Stimulated activated CD8-positive, alpha-beta memory T cell treated with anti-CD3 and anti-CD28 coated beads, Interleukin-15, amount 100 ng/mL, for 24 hours (primary cell): ENCODE measurements around the gene CAPRIN1.

Experiments
- DNase-seq: peaks from one replicate; pipeline ENCODE4 v3.0.0-alpha.2; 2020; ENCODE audit warnings: low read depth

Gene CAPRIN1, protein sequence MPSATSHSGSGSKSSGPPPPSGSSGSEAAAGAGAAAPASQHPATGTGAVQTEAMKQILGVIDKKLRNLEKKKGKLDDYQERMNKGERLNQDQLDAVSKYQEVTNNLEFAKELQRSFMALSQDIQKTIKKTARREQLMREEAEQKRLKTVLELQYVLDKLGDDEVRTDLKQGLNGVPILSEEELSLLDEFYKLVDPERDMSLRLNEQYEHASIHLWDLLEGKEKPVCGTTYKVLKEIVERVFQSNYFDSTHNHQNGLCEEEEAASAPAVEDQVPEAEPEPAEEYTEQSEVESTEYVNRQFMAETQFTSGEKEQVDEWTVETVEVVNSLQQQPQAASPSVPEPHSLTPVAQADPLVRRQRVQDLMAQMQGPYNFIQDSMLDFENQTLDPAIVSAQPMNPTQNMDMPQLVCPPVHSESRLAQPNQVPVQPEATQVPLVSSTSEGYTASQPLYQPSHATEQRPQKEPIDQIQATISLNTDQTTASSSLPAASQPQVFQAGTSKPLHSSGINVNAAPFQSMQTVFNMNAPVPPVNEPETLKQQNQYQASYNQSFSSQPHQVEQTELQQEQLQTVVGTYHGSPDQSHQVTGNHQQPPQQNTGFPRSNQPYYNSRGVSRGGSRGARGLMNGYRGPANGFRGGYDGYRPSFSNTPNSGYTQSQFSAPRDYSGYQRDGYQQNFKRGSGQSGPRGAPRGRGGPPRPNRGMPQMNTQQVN

DNA sequence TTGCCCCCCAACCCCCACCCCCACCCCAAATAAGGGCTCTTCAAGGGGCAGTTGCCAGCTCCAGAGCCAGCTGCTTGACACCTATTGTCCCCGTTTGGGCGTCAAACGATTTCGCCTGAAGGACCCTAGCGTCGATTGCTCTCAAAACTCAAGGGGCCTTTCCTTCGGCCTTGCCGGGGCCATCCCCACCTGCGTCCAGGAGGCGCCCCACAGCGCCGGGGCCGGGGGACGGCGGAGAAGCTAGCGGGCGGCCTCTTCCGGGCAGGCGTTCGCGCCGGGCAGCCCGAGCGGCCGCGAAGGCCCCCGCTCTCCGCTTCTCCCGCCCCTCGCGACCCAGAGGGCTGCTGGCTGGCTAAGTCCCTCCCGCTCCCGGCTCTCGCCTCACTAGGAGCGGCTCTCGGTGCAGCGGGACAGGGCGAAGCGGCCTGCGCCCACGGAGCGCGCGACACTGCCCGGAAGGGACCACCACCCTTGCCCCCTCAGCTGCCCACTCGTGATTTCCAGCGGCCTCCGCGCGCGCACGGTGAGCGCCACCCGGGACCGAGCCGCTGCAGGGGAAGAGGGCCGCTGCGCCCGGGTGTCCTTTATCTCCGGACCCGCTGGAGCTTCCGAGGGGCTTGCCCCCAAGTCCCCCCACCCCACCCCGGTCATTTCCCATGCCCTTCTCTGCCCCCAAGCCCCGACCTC, at the start of gene CAPRIN1:
CAPRIN1 (plus strand) TSS at position 383 of the 687 bp plus-strand sequence. CDS start 690 bp downstream, outside the sequence.
- peak; percentile 51 for DNase-seq

DNA sequence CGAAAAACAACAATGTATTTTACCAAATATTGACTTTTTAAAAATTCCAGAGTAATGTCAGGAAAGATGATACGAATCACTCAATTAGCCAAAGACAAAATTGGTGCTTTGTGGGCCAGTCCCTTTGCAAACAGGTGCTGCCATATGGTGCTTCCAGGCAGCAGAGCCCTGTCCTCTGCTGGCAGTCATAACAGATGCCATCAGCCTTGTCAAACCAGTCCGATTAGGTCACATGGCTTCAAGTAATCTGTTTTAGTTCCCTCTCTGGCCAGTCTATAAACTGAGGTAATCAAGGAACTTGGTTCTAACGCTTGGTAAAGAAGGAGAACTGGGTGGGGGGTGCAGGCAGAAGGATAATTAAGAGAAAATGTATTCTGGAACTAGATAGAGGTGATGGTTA, 49.1 kb upstream of the CAPRIN1 start:
- DNase-seq, result no peak

DNA sequence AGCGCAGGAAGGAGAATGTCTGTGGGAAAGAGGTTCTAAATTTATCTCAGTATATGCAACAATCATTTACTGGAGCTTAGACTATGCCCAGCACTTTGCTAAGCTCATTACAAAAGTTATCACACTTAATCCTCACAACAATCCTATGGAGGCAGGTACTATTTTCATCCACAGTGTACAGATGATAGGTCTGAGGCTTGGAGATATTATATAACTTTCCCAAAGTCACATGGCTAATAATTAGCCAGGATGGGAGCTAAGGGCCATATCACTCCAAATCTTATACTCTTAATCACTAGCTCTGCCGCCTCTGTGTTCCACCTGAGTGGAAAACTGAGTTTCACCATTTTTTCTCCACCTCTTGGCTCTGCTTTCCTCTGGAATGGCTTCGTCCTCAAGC, 47.3 kb upstream of the CAPRIN1 start:
- DNase-seq, result no peak

DNA sequence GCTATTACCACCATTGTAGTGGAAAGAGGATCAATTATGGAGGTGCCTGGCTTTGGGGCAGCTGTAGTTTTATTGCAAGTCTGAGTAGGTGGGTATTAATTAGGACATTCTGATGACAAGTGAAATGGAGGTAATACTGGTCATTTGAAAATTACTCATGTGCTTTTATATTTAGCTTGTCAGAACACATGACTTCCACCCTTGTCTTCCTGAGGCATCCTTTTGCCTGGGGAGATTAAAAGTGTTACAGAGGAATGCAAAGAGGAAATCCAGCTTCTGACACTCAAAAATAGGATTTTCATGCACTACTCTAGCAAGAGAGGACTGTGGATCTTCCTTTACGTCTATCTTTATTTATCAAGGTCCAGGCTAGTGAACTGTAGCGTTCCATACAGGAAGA, 44.7 kb upstream of the CAPRIN1 start:
- no peak for DNase-seq

- no peak for DNase-seq
Observed at GRCh38 chr11:34012734-34013133, 38.8 kb upstream of the CAPRIN1 start.

DNA sequence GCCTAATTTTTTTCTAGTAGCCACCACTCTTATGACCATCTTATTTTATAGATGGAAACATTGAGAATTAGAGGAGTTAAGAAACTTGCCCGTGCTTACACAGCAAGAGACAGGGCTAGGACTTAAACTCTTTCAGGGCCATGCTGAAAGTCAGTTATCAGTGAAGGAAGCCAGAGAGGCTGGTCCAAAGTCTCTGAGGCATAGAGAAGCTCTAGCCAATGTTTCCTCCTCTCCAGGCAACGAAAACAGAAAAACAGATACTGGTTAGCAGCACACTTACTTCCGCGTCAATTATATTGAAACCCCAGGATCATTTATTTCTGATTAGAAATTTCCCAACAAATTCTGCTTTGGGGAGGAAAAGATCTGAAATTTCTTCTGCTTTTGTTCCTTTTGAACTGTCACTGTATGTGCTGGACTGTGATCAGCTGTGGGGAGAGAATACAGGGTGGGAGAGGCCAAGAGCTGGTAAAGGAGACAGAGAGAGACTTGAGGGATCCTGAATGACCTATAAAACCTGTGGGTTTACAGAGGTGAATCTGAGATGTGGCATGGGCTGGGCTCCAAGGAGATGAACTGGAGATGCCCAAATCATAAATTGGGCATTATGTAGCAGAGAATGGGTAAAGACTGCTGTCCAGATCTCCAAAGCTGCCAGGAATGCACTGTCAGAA, 37.5 kb upstream of the CAPRIN1 start:
- no peak for DNase-seq

DNA sequence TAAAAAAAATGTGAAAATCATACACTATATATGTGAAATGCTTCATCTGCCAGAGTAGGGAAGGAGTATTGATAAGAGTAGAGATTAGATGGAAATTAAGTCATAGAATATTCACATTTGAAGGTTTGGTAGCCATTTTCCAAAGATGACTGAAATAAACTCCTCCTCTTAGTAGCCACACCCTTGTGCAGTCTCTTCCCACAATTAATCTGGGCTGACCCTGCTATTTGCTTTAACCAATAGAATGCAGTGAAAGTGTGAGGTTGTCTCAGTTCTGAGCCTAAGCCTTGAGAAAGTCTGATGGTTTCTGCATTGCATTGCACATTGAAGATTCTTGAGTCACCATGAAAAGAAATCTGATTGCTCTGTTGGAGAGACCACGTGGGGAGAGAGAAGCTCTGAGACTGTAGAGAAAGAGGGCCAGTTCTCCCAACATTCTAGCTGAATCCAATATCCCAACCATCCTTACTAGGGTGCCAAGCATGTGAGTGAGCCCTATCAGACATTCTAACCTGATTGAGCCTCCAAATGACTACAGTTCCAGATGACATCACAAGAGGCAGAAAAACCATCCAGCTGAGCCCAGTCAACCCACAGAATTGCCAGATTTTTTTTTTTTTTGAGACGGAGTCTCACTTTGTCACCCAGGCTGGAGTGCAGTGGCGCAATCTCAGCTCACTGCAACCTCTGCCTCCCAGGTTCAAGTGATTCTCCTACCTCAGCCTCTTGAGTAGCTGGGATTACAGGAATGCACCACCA, 29.4 kb upstream of the CAPRIN1 start:
- no peak for DNase-seq

DNA sequence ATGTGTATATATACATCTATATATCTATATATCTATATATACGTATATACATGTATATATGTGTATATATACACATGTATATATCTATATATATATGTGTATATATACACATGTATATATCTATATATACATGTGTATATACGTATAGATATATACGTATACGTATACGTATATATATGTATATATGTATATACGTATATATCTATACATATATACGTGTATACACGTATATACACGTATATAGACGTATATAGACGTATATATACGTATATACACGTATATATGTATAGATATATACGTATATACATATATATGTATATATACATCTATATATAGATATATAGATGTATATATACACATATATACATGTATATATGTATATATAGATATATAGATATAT, 25.1 kb upstream of the CAPRIN1 start:
- no peak for DNase-seq

DNA sequence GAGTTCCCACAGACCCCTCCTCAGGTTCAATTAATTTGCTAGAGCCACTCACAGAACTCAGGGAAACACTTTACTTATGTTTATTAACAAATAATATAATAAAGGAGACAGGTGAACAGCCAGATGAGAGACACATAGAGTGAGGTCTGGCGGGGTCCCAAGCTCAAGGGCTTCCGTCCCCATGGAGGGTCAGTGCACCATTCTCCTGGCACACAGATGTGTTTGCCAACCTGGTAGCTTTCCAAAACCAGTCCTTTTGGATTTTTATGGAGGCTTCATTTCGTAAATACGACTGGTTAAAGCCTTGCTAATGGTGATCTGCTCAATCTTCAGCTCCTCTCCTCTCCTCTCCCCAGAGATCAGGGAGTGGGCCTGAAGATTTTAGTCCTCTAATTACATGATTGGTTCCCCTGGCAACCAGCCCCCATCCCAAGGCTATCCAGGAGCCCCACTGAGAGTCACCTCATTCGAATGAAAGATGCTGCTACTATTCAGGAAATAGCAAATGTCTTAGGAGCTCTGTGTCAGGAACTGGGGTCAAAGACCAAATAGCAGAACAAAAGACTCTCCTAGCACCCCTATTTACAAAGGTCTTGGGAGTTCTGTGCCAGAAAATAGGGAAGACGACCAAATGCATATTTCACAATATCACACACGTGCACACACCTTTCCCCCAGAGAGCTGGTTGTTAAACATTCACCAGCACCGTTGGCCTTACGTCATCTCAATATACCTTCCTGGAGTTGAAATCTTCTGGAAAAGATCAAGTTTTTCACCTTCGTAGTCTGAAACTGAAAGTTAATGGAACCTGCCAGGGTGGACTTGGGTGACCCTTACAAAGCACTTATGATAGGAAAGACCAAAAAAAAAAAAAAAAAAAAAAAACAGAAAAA, 23.8 kb upstream of the CAPRIN1 start:
- DNase-seq, result no peak

DNA sequence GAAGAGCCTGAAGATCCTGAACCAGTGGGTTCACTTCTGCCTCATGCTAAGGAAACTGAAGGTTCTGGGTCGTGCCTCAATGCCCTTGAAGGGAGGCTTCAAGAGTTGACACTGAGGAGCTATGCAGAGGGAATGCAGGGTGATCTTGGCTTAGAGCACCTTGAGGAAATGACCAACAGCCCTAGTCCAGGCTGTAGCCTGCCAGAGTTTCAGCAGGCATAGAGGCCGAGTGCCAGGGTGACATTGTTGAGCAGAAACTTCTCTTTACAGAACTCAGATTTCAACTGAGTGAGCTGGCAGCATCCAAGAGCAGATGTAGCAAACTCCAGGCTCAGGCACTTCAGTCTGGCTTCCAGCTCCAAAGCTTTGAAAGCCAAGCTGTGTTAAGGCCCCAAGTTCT, 23.1 kb upstream of the CAPRIN1 start:
- DNase-seq, result no peak

DNA sequence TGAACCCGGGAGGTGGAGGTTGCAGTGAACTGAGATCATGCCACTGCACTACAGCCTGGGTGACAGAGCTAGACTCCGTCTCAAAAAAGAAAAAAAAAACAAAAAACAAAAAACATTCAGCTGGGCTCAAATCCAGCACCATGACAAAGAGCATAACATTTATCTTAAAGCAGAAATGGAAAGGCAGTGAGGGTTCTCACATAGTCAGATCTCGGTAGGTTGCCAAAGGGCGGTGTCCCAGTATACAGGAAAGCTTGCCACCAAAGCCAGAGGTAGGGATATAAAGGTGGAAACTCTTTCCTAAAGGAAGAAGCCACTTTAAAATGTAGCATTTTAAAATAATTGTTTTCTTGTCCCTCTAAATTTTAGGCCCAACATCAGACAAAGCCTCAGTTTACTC, 22.4 kb upstream of the CAPRIN1 start:
- no peak for DNase-seq

GRCh38 chr11:34030382-34030781, 21.1 kb upstream of the CAPRIN1 start:
- DNase-seq, result no peak

DNA sequence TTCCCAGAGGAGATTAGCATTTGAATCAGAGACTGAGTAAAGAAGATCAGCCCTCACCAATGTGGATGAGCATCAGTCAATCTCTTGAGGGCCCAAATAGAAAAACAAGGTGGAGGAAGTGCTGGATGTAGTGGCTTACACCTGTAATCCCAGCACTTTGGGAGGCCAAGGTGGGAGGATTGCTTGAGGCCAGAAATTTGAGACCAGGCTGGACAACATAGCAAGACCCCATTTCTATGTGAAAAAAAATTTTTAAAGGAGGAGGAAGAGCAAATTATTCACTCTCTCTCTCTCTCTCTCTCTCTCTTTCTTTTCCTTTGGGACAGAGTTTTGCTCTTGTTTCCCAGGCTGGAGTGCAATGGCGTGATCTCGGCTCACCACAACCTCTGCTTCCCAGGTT, 18.1 kb upstream of the CAPRIN1 start:
- DNase-seq, result no peak

DNA sequence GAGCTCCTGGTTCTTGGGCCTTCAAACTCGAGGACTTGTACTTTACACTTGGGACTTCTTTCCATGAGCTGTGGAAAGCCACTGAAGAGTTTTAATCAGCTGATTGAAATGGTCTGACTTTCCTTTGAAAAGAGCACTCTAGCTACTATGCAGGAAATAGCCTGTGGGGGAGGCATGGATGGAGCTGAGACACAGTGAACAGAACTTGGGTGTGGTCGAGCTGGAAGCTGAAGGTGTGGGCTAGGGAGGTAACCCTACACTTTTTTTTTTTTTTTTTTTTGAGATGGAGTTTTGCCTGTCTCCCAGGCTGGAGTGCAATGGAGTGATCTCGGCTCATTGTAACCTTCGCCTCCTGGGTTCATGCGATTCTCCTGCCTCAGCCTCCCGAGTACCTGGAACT, 17.5 kb upstream of the CAPRIN1 start:
- no peak for DNase-seq

DNA sequence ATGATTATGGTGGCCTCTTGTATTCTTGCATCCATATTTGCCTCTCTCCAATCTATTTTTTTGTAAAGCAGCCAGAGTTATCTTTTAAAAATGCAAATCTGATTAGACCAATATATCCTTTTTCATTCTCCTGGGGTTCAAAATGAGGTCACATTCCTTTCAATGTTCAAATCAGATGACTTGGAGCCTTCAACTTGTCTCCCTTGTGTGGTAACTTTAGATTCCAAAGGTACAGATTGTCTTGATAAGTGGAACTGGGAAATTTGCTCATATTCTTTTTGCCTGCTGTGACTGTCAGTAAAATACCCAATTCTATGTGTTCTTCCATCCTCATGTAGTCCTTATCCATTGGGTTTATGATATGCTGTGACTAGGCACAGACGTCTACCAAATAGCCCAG, 15.1 kb upstream of the CAPRIN1 start:
- no peak for DNase-seq

- DNase-seq, result no peak
Observed at GRCh38 chr11:34037016-34037415, 14.5 kb upstream of the CAPRIN1 start.

- DNase-seq, result no peak
Observed at GRCh38 chr11:34040571-34040970, 11.0 kb upstream of the CAPRIN1 start.

GRCh38 chr11:34044664-34045485, 6.7 kb upstream of the CAPRIN1 start:
- no peak for DNase-seq

- no peak for DNase-seq
Observed at GRCh38 chr11:34049028-34049427, 2.5 kb upstream of the CAPRIN1 start.
